ENCODE results near the gene AGAP3.
"Not testable (repeated sequence)": the region's sequence is repeated elsewhere in the genome, so short reads cannot be mapped to it uniquely, and the experiment has no call there.

The AGAP3 gene

DNA sequence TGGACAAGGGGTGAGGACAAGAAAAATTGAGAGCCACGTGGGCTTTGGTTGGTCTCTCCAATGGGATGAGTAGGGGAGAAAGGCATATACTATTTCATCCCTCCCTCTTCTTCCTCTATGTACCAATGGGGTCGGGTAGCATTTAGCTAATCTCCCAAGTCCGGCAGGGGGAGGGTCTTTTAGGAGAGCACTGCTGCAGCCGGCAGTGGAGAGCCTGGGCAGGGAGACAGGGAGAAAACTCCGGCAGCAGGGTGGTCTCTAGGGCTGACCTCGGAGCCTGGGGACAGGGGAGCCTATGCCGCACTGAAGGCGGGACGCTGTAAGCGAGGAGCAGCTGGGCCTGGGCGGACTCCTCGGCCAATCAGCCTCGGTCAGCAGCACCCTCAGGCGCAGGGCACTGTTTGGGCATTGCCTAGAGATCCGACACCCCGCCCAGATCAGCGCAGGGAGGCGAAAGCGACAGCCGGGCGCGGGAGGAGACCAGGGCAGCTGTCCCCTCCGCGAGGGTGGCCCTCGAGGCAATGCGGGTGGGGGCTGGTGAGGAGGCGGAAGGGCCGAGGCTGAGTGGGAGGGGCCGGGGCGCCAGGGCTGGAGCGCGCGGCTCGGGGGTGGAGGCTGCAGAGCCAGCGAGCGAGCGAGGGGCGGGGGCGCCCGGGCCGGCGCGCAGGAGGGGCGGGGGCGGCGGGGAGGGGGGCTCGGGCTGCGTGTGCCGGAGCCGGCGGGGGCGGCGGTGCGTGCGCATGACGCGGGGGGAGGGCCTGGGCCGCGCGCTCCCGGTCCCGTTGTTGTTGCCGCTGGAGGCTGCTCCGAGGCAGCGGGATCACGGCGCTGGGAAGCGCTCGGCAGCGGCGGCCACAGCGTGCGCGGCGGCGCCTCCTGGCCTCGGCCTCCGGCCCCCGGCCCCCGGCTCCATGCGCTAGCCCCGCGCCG lies at the start of gene AGAP3:
Gene AGAP3 (plus strand): TSS at position 785 of the 930 bp plus-strand sequence. CDS start 267 bp downstream, outside the sequence.
- DNase-seq (ENCODE audit: low spot score), result peak; percentile 74
- TF ChIP-seq, protein P1, sequence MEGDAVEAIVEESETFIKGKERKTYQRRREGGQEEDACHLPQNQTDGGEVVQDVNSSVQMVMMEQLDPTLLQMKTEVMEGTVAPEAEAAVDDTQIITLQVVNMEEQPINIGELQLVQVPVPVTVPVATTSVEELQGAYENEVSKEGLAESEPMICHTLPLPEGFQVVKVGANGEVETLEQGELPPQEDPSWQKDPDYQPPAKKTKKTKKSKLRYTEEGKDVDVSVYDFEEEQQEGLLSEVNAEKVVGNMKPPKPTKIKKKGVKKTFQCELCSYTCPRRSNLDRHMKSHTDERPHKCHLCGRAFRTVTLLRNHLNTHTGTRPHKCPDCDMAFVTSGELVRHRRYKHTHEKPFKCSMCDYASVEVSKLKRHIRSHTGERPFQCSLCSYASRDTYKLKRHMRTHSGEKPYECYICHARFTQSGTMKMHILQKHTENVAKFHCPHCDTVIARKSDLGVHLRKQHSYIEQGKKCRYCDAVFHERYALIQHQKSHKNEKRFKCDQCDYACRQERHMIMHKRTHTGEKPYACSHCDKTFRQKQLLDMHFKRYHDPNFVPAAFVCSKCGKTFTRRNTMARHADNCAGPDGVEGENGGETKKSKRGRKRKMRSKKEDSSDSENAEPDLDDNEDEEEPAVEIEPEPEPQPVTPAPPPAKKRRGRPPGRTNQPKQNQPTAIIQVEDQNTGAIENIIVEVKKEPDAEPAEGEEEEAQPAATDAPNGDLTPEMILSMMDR (conservative IDR thresholded peaks at IDR 0.05; ENCODE audit: low read depth), result no peak
- ChIA-PET POLR2A (ENCODE audit: low non-redundant PET) (no interaction called here), CTCF (interaction anchor here (0.7 kb wide), 1 partner anchor 28 kb away, joined by 3 read pairs; no protein-coding TSS in a partner anchor)
- H3K27ac ChIP-seq, result peak within 1 kb of the TSS; percentile 90

DNA sequence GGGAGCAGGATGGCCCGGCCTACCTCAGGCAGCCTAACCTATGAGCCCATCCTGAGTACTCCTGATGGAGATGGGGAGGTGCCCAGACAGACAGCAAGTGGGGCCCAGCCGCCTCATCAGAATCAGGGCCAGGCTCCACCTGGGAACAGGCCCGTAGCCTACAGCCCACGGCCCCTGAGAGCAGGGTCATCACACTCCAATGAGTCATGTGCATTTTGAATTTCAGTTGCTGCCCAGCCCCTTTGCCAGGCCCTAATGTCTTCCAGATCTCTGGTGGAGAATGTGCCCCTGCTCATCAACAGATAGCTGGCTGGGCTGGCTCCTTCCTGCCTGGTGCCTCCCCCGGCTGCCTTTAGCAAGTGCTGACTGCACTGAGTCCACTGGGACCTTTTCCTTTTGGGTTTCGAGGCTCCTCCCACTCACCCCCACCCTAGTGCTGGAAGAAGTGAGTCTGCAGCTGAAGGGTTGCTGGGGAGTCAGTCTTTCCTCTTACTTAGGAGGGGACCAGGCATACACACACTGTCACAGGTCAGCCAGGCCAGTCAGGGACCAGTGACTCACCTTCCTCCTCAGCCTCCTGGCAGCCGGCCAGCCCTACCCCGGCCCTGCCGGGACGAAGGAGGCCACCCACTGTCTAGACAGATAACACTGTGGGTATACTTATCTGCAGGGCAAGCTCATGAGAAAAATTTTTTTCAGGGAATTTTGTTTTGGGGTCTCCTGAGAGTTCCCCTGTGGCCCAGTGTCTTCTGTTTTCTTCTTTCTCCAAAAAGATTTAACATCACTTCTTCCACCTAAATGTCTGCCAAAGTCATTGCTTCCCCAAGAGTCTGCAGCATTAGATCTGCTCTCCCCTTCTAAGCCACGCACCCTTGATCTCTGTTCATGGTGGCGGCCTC lies 47.1 kb upstream of the AGAP3 start:
- POLR2A ChIA-PET (ENCODE audit: low non-redundant PET), result interaction anchor here (0.5 kb wide), 1 partner anchor 8 kb away, joined by 6 read pairs; no protein-coding TSS in a partner anchor
- TF ChIP-seq, protein P1 (conservative IDR thresholded peaks at IDR 0.05; ENCODE audit: low read depth), result no peak
- H3K27ac ChIP-seq, result peak overlapping the region; percentile 91
- peak; percentile 69 for DNase-seq (ENCODE audit: low spot score)
- CTCF ChIA-PET, result interaction anchor here (0.8 to 1.4 kb wide), 2 partner anchors 141 to 205 kb away, joined by 3 to 4 read pairs; no protein-coding TSS in a partner anchor

DNA sequence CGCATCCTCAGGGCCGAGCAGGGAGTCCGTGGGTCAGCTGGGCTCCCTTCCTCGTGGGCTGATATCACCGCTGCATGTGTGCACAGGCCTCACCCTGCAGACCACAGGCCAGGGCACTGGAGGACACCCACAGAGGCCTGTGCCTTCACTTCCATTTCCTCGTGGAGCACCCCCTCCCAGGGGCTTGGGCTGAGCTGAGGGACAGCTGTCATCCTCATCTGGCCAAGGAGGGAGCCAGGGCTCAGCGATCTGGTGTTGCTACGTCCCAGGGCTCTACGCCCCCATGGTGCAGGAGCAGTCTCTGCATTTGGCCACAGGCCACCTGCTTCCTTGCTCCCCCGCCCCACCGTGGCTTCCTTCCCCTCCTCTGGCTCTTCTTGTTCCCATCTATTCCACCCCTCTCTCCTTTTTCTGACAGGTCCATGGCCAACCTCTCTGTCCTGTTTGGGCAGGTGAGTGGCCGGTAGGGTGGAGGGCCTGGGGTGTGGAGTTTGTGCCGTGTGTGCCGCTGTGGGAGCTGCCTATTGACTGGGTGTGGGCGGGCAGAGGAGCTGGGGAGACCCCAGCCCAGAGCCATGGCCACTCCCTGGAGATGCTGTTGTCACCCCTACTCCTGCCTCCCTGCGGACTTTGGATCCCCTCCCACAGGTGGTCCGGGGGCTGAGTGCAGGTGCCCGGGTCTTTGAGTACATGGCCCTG lies 46.3 kb upstream of the AGAP3 start:
- H3K27ac ChIP-seq, result peak overlapping the region; percentile 91
- TF ChIP-seq, protein P1 (conservative IDR thresholded peaks at IDR 0.05; ENCODE audit: low read depth), result no peak
- no peak for DNase-seq (ENCODE audit: low spot score)
- POLR2A ChIA-PET (ENCODE audit: low non-redundant PET), result interaction anchor here (0.5 kb wide), 1 partner anchor 9 kb away, joined by 6 read pairs; no protein-coding TSS in a partner anchor
- CTCF ChIA-PET, result interaction anchor here (0.8 to 1.4 kb wide), 2 partner anchors 141 to 204 kb away, joined by 3 to 4 read pairs; no protein-coding TSS in a partner anchor

DNA sequence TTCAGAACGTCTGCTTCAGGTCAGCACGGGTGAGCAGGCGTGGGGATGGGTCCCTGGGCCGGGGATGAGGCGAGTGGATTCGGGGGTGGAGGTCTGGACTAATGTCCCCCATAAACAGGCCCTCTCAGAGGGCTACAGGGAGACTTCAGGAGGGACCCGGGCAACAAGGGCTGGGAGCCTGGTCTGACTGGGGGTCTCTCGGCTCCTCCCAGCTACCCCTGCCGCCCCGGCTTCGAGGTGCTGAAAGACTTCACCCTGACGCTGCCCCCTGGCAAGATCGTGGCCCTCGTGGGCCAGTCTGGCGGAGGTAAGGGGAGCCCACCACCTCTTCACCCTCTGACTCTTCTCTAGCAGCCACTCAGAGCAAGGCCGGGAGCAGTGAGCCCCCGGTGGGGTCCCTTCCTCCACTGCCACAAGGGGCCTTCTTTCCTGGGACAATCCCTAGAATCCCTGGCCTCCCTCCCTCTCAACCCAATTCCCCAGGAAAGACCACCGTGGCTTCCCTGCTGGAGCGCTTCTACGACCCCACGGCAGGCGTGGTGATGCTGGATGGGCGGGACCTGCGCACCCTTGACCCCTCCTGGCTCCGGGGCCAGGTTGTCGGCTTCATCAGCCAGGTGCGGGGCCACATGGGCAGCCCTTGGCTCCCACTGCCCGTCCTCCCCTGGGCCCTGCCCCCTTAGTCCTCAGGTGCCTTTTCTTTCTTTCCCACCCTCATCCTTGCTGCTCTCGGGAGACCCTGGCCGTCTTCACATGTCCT lies 45.5 kb upstream of the AGAP3 start:
- TF ChIP-seq, protein P1 (conservative IDR thresholded peaks at IDR 0.05; ENCODE audit: low read depth), result no peak
- peak overlapping the region; percentile 91; the same call in 1 of the 2 replicates for H3K27ac ChIP-seq
- ChIA-PET POLR2A (ENCODE audit: low non-redundant PET) (no interaction called here), CTCF (interaction anchor here (1.4 kb wide), 1 partner anchor 203 kb away, joined by 4 read pairs; no protein-coding TSS in a partner anchor)
- no peak for DNase-seq (ENCODE audit: low spot score)

DNA sequence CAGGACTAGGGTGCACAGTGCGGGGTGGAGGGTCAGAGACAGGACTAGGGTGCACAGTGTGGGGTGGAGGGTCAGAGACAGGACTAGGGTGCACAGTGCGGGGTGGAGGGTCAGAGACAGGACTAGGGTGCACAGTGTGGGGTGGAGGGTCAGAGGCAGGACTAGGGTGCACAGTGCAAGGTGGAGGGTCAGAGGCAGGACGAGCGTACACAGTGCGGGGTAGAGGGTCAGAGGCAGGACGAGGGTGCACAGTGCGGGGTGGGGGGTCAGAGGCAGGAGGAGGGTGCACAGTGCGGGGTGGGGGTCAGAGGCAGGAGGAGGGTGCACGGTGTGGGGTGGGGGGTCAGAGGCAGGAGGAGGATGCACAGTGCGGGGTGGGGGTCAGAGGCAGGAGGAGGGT lies 42.8 kb upstream of the AGAP3 start:
- POLR2A ChIA-PET (ENCODE audit: low non-redundant PET); CTCF ChIA-PET; DNase-seq (ENCODE audit: low spot score); H3K27ac ChIP-seq: not testable (repeated sequence)

DNA sequence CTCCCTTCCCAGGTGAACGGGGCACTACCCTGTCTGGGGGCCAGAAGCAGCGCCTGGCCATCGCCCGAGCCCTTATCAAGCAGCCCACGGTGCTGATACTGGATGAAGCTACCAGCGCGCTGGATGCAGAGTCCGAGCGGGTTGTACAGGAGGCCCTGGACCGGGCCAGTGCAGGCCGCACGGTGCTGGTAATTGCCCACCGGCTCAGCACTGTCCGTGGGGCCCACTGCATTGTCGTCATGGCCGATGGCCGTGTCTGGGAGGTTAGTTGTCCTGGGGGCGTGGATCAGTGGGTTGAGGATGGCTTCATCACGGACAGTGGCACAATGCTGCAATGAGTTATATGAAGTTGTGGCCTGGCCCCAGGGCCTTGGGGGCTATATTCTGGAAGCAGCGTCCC lies 42.3 kb upstream of the AGAP3 start:
- ChIA-PET POLR2A (ENCODE audit: low non-redundant PET) (no interaction called here), CTCF (no interaction called here)
- no peak overlapping the region for H3K27ac ChIP-seq
- DNase-seq (ENCODE audit: low spot score), result no peak
- TF ChIP-seq, protein P1 (conservative IDR thresholded peaks at IDR 0.05; ENCODE audit: low read depth), result no peak
